ENCODE results near the gene SAXO2. TPM values are rescaled to one million over a fixed set of nuclear protein-coding genes. Genes with fewer than 3 reads are reported as not detected.

SAXO2 gene
- total and polyA plus RNA-seq, 2 of the 8 experiments (the other 6 are each of a cell fraction or from before 2014, with no cell fraction given) = 3.1 TPM

DNA sequence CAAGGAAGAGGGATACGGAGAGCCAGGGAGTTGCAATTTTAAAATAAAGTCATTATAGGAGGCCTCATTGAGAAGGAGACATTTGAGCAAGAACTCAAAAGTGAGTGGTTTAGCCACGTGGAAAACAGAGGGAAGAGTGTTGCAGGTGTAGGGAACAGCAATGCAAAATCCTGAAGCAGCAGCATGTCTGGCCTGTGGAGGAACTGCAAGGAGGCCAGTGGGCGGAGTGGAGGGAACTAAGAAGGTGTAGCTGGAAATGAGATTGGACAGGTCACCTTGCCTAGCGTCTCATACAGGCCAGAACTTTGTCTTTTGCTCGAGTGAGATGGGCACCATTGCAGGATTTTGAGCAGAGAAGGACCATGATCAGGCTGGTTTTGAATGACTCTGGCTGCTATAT is 34.9 kb downstream of the SAXO2 start:
- H2BK15ac ChIP-seq (ENCODE audit: low read length) = no peak overlapping the region
- no peak overlapping the region for H4K8ac ChIP-seq (ENCODE audit: extremely low read depth, insufficient read depth, low read length)
- no peaks in the 10 kb centered on the region for H3K79me1 ChIP-seq (ENCODE audit: low read depth, low read length)
- H3K9me3 ChIP-seq (ENCODE audit: insufficient read depth in 2 of 2, low read depth in 1 of 2, low read length in 1 of 2) = no peaks in the 10 kb centered on the region
- H3K4me2 ChIP-seq (ENCODE audit: insufficient read depth in 1 of 2, low read depth in 2 of 2, low read length in 2 of 2) = no peak overlapping the region
- H3K79me2 ChIP-seq (ENCODE audit: control insufficient read depth in 1 of 2, insufficient read depth in 2 of 2, low read length in 2 of 2) = no peaks in the 10 kb centered on the region
- no peaks in the 10 kb centered on the region for H4K20me1 ChIP-seq (replicated peaks in 1 of 2; ENCODE audit: control insufficient read depth in 1 of 2, insufficient read depth in 2 of 2, low read length in 2 of 2)
- H2AK5ac ChIP-seq (ENCODE audit: low read depth, low read length) = no peak overlapping the region
- peak in 1 of 2 experiments; percentile 33 for DNase-seq (ENCODE audit: low read depth in 1 of 2, low spot score in 2 of 2)
- no peak overlapping the region for H3K4me3 ChIP-seq (ENCODE audit: extremely low read depth in 1 of 4, insufficient read depth in 2 of 4, low read depth in 3 of 4, low read length in 4 of 4)
- no peaks in the 10 kb centered on the region for H3K27me3 ChIP-seq (replicated peaks in 1 of 4; ENCODE audit: control insufficient read depth in 3 of 4, extremely low read depth in 1 of 4, insufficient read depth in 3 of 4, low read length in 3 of 4)
- CTCF ChIA-PET (ENCODE audit: partially characterized antibody) = interaction anchor here (1.2 to 1.4 kb wide), 2 partner anchors 8 to 15 kb away, joined by 4 read pairs; no protein-coding TSS in a partner anchor
- no peaks in the 10 kb centered on the region for H3K23me2 ChIP-seq (ENCODE audit: low read depth, low read length)
- WGBS, 2 experiments (ENCODE audit: extremely low coverage in 1 of 2, insufficient coverage in 1 of 2, insufficient read length in 1 of 2, insufficient replicate concordance in 2 of 2, low coverage in 1 of 2, low lambda C conversion rate in 2 of 2, missing lambda C conversion rate in 1 of 2) = 86% methylated on average over 5 of the region's 5 CpGs; no CpG with 5 or more reads in 1 of the 2 experiments
- TF ChIP-seq BACH1 (IDR thresholded peaks at IDR 0.05; ENCODE audit: low read length) (no peak), SP2 (IDR thresholded peaks at IDR 0.05; ENCODE audit: low read length) (no peak), TBP (IDR thresholded peaks at IDR 0.05; ENCODE audit: low read depth, low read length) (no peak), ZNF274 (IDR thresholded peaks at IDR 0.05; ENCODE audit: borderline replicate concordance, extremely low read depth, low read length) (no peak), CEBPB (IDR thresholded peaks at IDR 0.05; ENCODE audit: low read depth, low read length) (no peak), MAFK (IDR thresholded peaks at IDR 0.05; ENCODE audit: low read depth, low read length) (no peak), BCL11A (IDR thresholded peaks at IDR 0.05; ENCODE audit: low read depth in 2 of 2, low read length in 2 of 2) (no peak), RBBP5 (IDR thresholded peaks at IDR 0.05; ENCODE audit: borderline replicate concordance, low read depth, low read length) (no peak), SIN3A (conservative IDR thresholded peaks at IDR 0.05 in 1 of 2, IDR thresholded peaks at IDR 0.05 in 1 of 2; ENCODE audit: low read depth in 1 of 2, low read length in 2 of 2) (no peak), KDM4A (IDR thresholded peaks at IDR 0.05; ENCODE audit: low read depth, low read length, severe bottlenecking) (no peak)
- FAIRE-seq = no peak
- H3K4ac ChIP-seq (replicated peaks; ENCODE audit: insufficient read length, low read depth, low read length) = no peak overlapping the region
- no peak overlapping the region for H2BK12ac ChIP-seq (ENCODE audit: low read depth, low read length)
- no peak overlapping the region for H3K56ac ChIP-seq (replicated peaks; ENCODE audit: insufficient read length, low read depth, low read length)
- POLR2A ChIA-PET (ENCODE audit: partially characterized antibody) = no interaction called here
- H3K4me1 ChIP-seq (replicated peaks in 1 of 4; ENCODE audit: control insufficient read depth in 3 of 4, insufficient read depth in 4 of 4, low read length in 3 of 4) = peaks cover 0 to 4% (median 3%) of the 10 kb centered on the region in 4 experiments; a peak in 4 of 7 replicates
- no peak overlapping the region for H3K14ac ChIP-seq (ENCODE audit: insufficient read length)
- no peak overlapping the region for H4K5ac ChIP-seq (ENCODE audit: insufficient read length, low read depth, low read length)
- no peak overlapping the region for H3K18ac ChIP-seq (ENCODE audit: extremely low read depth, low read length)
- no peak overlapping the region for H3K9ac ChIP-seq (replicated peaks in 1 of 4; ENCODE audit: extremely low read depth in 1 of 4, low read depth in 3 of 4, low read length in 3 of 4)
- no peak overlapping the region for H3K27ac ChIP-seq (ENCODE audit: low read depth, low read length)
- H3K23ac ChIP-seq (ENCODE audit: insufficient read length) = no peak overlapping the region
- no peak overlapping the region for H2BK20ac ChIP-seq (ENCODE audit: low read length)
- no peak overlapping the region for H2BK120ac ChIP-seq (replicated peaks; ENCODE audit: low read depth, low read length)
- H2AFZ ChIP-seq (ENCODE audit: low read length) = no peak overlapping the region
- no peak overlapping the region for H4K91ac ChIP-seq (replicated peaks; ENCODE audit: insufficient read length, low read length)
- no peak overlapping the region for H2BK5ac ChIP-seq (ENCODE audit: low read depth, low read length)
- no peaks in the 10 kb centered on the region for H3K36me3 ChIP-seq (ENCODE audit: control insufficient read depth in 2 of 4, insufficient read depth in 4 of 4, low read length in 3 of 4)
